GM04503 (cell line): Measurements from ENCODE around the gene SUZ12.
"Not testable (repeated sequence)": the region's sequence is repeated elsewhere in the genome, so short reads cannot be mapped to it uniquely, and the experiment has no call there.

Source experiments
- DNase-seq: peaks from one replicate; pipeline ENCODE4 v3.0.0-alpha.2; 2012; ENCODE audit warnings: low read depth

SUZ12 gene

DNA sequence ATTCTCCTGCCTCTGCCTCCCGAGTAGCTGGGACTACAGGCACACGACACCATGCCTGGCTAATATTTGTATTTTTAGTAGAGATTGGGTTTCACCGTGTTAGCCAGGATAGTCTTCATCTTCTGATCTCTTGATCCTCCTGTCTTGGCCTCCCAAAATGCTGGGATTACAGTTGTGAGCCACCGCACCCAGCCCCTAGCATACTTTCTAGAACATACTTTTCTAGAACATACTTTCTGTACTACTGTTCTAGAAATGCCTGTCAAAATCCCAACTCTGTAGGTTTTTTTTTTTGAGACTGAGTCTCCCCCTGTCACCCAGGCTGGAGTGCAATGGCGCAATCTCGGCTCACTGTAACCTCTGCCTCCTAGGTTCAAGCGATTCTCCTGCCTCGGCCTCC, 27.3 kb downstream of the SUZ12 start:
- not testable (repeated sequence) for DNase-seq

DNA sequence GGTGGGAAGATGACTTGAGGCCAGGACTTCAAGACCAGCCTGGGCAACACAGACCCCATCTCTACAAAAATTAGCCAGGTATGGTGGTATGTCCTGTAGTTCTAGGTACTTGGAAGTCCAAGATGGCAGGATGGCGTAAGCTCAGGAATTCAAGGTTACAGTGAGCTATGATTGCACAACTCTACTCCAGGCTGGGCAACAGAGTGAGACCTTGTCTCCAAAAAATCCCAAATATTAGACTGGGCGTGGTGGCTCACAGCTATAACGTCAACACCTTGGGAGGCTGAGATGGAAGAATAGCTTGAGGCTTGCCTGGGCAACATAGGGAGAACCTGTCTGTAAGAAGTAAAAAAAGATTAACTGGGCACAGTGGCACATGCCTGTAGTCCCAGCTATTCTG, 30.8 kb downstream of the SUZ12 start:
- DNase-seq, result no peak

- not testable (repeated sequence) for DNase-seq
Measured at GRCh38 chr17:31970416-31970815, 33.6 kb downstream of the SUZ12 start.

DNA sequence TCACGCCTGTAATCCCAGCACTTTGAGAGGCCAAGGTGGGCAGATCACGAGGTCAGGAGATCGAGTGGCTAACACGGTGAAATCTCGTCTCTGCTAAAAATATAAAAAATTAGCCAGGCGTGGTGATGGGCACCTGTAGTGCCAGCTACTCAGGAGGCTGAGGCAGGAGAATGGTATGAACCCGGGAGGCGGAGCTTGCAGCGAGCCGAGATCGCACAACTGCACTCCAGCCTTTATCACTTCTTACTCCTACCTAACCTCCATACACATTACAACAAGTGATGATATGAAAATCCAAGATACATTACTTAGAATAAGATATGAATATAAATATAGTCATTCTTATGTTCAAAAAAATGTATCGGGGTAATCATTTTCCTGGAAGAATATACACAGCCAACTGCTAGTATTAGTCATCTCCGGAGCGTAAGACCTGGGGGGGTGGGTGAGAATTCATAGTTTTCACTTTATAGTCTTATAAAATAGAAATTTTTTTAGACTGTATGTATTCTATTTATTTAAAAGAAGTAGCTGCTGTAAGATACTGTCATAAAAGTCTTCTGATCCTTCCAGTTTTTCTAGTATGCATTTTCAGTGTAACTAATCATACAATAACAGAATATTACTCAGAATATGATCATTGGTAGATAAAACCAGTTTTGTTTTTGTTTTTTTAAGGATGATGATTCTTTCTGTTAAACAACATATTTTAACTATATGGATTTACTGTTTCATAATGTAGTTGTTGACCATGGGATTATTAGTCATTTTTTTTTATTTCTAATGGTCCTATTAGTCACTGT, 37.7 kb downstream of the SUZ12 start:
- not testable (repeated sequence) for DNase-seq

GRCh38 chr17:31975391-31975790, 38.6 kb downstream of the SUZ12 start:
- DNase-seq, result not testable (repeated sequence)

- not testable (repeated sequence) for DNase-seq
Measured at GRCh38 chr17:31991821-31992220, 55.0 kb downstream of the SUZ12 start.

DNA sequence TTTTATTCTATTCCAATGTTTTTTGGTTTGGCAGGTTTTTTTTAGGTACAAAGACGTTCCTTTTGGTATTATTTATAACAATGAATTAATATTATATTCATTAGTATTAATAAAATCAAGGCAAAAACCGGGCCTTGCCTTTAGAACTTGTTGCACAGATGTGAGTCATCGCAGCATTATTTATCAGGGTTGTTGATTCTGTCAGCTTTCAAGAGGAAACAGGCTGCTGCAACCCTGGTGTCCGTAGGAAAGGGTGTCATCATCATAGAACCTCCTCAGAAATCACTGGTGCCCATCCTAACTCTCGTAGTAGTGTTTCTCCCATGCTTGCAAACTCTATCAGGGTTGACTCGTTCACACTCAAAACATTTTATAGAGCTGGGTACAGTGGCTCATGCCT, 60.2 kb downstream of the SUZ12 start:
- no peak for DNase-seq

GRCh38 chr17:32006957-32007462, 70.2 kb downstream of the SUZ12 start, which contains the start of gene LRRC37B:
Gene LRRC37B (plus strand): TSS chr17:32007383. CDS start chr17:32021393, 14,010 bp downstream.
- DNase-seq, result no peak

DNA sequence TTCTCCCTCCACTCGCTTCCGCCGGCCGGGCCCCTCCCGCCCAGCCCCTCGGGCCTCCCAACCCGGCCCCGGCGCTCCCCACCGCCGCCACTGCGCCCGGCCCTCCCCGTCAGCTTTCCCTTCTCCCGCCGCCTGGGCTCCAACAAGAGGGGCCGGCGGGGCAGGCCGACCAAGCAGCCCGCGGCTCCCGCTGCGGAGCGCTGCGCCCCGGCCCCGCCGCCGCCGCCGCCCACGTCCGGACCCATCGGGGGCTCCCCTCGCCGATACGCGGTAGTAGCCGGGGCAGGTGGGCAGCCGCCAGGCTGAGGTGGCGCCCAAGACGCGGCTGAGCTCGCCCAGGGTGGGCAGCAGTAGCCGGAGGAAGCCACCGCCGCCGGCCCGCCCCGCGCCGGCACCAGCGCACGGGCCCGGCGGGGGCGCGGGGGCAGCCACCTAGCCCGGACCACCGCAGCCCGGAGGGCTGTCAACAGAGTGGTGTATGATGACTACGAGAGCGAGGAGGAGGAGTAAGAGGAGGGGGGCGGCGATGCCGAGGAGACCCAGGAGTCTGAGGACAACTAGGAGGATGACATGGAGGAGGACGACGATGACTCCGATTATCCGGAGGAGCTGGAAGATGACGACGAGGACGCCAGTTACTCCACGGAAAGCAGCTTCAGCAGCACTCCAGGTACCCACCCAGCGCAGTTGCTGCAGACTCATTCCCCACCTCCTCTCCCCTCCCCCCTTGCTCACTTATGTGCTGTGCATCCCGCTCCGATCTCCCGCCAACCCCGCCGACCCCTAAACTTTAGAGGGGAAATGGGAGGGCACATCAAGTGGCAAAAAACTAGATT, 70.9 kb downstream of the SUZ12 start:
- no peak for DNase-seq

DNA sequence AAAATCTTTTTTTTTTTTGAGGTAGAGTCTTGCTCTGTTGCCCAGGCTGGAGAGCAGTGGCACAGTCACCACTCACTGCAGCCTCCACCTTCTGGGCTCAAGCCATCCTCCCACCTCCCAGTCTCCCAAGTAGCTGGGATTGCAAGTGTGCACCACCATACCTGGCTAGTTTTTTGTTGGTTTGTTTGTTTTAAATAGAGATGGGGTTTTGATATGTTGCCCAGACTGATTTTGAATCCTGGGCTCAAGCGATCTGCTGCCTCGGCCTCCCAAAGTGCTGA, 72.4 kb downstream of the SUZ12 start:
- no peak for DNase-seq

GRCh38 chr17:32010114-32010513, 73.3 kb downstream of the SUZ12 start:
- no peak for DNase-seq

DNA sequence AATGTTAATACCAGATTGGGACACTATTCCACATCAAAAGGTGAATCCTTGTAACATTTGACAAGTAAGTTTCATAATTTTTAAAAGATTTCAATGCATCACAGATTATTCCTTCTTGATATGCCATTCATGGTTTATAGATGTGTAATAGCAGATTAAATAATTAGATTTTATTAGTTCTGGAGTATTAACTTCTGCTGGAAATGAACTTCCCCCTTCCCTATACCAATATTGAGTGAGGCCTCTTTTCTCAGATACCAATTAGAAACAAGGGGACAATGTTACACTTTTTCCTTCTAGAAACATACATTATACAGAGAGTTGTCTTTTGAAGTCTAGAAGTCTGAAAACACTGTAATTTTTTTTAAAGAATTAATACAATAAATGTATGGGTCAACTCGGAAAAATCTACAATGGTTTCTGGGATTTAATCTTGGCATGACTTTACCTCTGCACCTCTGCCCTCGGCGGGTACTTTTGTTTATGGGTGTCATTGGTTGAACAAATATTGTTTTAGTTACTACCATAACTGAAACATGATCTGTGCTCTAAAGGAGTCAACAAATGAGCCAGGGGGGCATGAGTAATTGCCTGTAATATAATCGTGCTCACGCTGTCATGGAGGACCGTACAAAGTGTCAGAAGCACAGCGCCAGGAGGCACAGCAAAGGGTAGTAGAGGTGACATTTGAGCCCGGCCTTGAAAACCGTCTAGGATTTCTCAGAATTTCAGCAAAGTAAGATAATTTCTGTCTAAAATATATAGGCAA, 78.6 kb downstream of the SUZ12 start:
- DNase-seq, result no peak

DNA sequence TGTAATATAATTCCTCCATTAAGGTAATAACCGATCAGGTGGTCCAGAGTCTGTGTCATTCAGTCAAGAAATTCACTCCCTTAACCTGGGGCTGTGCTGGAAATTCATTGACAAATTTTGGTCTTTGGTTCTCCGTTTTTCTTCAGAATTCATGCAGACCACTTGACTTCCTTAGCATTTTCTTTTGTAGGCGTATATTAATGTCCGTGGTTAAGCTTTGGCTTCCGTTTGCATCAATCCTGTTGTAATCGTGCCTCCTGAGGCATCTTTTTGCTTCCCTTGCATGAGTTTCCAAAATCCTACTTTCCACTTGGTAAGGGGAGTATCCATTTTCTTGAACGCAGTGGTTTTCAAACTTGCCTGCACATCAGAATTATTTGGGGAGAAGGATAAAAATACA, 79.4 kb downstream of the SUZ12 start:
- no peak for DNase-seq

DNA sequence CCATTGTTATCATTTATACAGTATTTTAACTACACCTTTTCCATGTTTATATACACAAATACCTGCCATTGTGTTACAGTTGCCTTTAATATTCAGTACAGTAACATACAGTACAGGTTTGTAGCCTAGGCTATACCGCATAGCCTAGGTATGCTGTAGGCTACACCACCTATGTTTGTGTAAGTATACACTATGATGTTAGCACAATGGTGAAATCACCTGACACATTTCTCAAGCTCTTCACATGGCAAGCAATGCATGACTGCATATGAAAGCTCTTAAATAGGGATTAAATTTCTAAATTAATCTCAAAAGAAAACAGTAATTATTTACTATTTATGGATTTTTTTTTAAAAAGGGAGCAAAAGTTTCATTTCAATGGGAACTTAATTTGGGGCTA, 82.4 kb downstream of the SUZ12 start:
- DNase-seq, result no peak

DNA sequence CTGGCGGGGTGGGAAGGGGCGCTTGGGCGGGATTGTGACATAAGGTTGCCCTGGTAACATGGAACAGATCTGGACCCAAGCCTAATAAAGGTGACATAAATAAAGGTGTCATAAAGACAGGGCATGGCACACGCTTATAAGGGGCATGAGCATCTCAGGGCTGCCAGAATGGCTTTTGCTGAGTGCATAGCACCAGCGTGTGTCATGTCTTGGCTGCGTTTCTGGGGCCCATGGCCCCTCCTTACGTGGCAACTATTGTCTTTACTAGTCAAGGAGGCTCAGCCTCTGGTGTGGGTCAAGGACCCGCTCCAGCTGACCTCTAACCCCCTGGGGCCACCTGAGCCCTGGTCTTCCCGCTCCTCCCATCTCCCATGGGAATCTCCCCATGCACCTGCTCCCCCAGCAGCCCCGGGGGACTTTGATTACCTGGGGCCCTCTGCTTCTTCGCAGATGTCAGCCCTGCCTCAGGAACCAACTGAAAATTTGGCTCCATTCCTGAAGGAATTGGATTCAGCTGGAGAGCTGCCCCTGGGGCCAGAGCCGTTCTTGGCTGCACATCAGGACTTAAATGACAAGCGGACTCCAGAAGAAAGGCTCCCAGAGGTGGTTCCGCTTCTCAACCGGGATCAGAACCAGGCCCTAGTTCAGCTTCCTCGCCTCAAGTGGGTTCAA, 84.3 kb downstream of the SUZ12 start:
- no peak for DNase-seq

DNA sequence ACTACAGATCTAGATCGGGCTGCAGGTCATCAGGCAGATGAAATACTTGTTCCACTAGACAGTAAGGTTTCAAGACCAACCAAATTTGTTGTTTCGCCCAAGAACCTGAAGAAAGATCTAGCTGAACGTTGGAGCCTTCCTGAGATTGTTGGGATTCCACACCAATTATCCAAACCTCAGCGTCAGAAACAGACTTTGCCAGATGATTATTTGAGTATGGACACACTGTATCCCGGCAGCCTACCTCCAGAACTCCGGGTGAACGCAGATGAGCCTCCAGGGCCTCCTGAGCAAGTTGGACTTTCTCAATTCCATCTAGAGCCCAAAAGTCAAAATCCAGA, 84.8 kb downstream of the SUZ12 start:
- no peak for DNase-seq

DNA sequence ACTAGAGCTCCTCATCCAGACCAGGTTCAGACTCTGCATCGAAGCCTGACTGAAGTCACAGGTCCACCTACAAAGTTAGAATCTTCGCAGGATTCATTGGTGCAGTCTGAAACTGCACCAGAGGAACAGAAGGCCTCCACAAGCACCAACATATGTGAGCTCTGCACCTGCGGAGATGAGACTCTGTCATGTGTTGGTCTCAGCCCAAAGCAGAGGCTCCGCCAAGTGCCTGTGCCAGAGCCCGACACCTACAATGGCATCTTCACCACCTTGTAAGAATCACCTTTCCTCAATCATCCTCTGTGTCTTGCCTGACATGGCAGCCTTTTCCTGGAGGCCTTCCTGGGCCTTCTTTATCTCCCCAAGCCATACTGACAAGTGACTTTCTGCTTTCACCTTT, 85.7 kb downstream of the SUZ12 start:
- DNase-seq, result not testable (repeated sequence)

- DNase-seq, result not testable (repeated sequence)
Measured at GRCh38 chr17:32027271-32027670, 90.5 kb downstream of the SUZ12 start.

DNA sequence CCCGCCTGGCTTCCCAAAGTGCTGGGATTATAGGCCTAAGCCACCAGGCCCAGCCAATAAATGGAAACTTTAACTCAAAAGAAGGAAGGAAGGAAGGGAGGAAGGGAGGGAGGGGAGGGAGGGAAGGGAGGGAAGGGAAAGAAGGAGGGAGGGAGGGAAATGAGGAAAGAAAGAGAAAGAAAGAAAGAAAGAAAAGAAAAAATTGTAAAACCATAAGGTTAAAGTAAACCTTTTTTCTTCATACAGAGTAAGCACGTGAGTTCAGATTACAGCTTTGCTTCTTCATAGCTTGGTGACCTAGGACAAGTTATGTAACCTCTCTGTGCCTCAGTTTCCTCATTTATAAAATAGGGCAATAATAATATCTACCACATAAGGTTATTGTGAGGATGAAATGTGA, 96.4 kb downstream of the SUZ12 start:
- no peak for DNase-seq

DNA sequence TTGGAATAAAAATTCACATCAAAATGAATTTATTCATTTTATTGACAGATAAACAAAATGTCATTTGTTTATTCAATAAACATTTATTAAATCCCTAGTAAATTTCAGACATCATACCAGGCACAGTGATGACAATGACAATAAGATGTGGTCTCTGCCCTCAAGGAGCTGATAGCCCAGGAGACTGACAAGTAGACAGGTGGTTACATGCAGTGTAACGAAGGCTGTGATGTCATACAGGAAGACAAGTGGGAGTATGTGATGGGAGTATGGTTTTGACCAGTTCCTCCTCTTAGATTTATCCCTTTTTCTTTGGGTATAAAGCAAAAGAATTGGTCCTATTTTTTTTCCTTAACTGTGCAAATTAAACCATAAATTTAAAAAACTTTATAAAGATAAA, 97.0 kb downstream of the SUZ12 start:
- DNase-seq, result not testable (repeated sequence)

DNA sequence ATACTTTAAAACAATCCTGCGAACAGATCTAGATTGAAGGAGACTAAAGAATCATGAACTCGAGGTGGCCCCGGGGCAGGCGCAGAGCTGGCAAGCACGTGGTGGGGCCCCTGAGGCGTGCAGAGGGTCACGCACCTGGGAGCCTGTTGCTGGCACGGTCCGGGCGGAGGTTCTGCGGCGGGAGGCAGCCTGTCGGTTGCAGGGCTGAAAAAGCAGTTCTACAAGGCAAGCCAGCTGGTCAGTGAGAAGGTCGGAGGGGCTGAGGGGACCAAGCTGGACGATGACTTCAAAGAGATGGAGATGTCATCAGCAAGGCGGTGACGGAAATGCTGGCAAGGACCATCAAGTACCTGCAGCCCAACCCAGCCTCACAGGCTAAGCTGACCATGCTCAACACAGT, 103.4 kb downstream of the SUZ12 start:
- DNase-seq, result not testable (repeated sequence)

DNA sequence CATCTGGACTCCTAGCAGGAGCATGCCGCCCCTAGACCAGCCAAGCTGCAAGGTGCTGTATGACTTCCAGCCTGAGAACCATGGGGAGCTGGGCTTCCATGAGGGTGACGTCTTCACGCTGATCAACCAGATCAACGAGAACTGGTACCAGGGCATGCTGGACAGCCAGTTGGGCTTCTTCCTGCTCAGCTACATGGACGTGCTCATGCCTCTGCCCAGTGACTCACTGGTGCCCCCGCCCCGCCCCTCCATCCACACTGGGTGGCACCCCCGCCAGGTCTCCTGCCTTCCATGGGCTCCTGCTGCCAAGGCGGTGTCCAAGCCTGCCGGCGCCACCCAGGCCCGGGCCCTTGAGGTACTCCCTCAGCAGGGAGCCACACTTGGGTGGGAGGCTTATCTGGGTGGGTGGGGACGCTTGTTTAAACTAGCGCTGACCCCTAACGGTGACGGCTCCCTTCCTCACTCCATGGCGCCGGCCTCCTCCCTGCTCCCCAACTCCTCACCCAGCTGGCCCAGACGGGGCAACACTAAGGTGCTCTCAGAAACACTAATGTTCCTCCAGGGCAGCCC, 104.6 kb downstream of the SUZ12 start:
- not testable (repeated sequence) for DNase-seq
